ENCODE measurements around the gene RIMS1. TPM values are rescaled to one million over a fixed set of nuclear protein-coding genes. Genes with fewer than 3 reads are reported as not detected.

Gene RIMS1
- total RNA-seq, 5 donors from 2014 or later (not counting 1 experiment from before 2014, with no cell fraction given): not detected

GRCh38 chr6:72411872-72412708 lies 525.7 kb downstream of the RIMS1 start:
- Histone ChIP-seq H3K27me3 (replicated peaks in 1 of 2; ENCODE audit: control insufficient read depth in 2 of 2, extremely low read depth in 1 of 2, insufficient read depth in 2 of 2, low read length in 1 of 2) (peaks cover 0 to 8% of the 10 kb centered on the region in 2 experiments), H3K4me1 (ENCODE audit: control insufficient read depth in 1 of 2, extremely low read depth in 1 of 2, insufficient read depth in 2 of 2, low read length in 2 of 2) (no peaks in the 10 kb centered on the region), H3K36me3 (ENCODE audit: control insufficient read depth in 2 of 2, extremely low read depth in 1 of 2, insufficient read depth in 1 of 2, low read length in 1 of 2) (no peaks in the 10 kb centered on the region), H3K4me3 (ENCODE audit: control insufficient read depth in 1 of 2, extremely low read depth in 1 of 2, low read length in 1 of 2) (no peak overlapping the region), H3K9me3 (no peaks in the 10 kb centered on the region), H3K27ac (ENCODE audit: low read length) (no peak overlapping the region)
- H3K4me3 Mint-ChIP-seq: no peak overlapping the region
- ATAC-seq (replicated peaks in 1 of 4): peak; percentile 75 to 88 (median 78)
- no peaks in the 10 kb centered on the region for H3K9me3 Mint-ChIP-seq
- no peaks in the 10 kb centered on the region for H3K36me3 Mint-ChIP-seq
- ChIA-PET CTCF (interaction anchor here (0.6 to 5.7 kb wide), 32 partner anchors 8 to 1868 kb away, joined by 3 to 72 read pairs (median 3); no protein-coding TSS in a partner anchor), POLR2A (interaction anchor here in 1 of 2 donors (0.6 to 1.0 kb wide), 2 partner anchors 683 to 757 kb away, joined by 4 read pairs; no protein-coding TSS in a partner anchor)
- peaks cover 7 to 15% of the 10 kb centered on the region in 2 donors for H3K27me3 Mint-ChIP-seq
- no peak overlapping the region for H3K27ac Mint-ChIP-seq
- DNase-seq: peak; percentile 28 to 87 (median 65)
- 11% methylated on average over 6 of the region's 7 CpGs for WGBS (ENCODE audit: insufficient coverage)
- no peaks in the 10 kb centered on the region for H3K4me1 Mint-ChIP-seq

- DNase-seq: peak in 1 of 35 experiments; percentile 6
- Mint-ChIP-seq H3K27me3 (peaks cover 6 to 14% of the 10 kb centered on the region in 2 donors), H3K4me1 (no peaks in the 10 kb centered on the region), H3K36me3 (no peaks in the 10 kb centered on the region), H3K27ac (no peak overlapping the region), H3K9me3 (no peaks in the 10 kb centered on the region), H3K4me3 (no peak overlapping the region)
- H3K27me3 ChIP-seq (replicated peaks in 1 of 2; ENCODE audit: control insufficient read depth in 2 of 2, extremely low read depth in 1 of 2, insufficient read depth in 2 of 2, low read length in 1 of 2): peaks cover 0 to 8% of the 10 kb centered on the region in 2 experiments
- ATAC-seq (replicated peaks in 1 of 4): no peak
- CTCF ChIA-PET: interaction anchor here (0.7 to 5.7 kb wide), 15 partner anchors 8 to 914 kb away, joined by 3 to 72 read pairs (median 3); no protein-coding TSS in a partner anchor
- no peaks in the 10 kb centered on the region for H3K9me3 ChIP-seq
- no peaks in the 10 kb centered on the region for H3K36me3 ChIP-seq (ENCODE audit: control insufficient read depth in 2 of 2, extremely low read depth in 1 of 2, insufficient read depth in 1 of 2, low read length in 1 of 2)
- H3K4me3 ChIP-seq (ENCODE audit: control insufficient read depth in 1 of 2, extremely low read depth in 1 of 2, low read length in 1 of 2): no peak overlapping the region
- H3K27ac ChIP-seq (ENCODE audit: low read length): no peak overlapping the region
- H3K4me1 ChIP-seq (ENCODE audit: control insufficient read depth in 1 of 2, extremely low read depth in 1 of 2, insufficient read depth in 2 of 2, low read length in 2 of 2): no peaks in the 10 kb centered on the region
- 76% methylated on average over 7 of the region's 7 CpGs for WGBS (ENCODE audit: insufficient coverage)
- POLR2A ChIA-PET: interaction anchor here in 1 of 2 donors (1.0 kb wide), 1 partner anchor 756 kb away, joined by 4 read pairs; no protein-coding TSS in a partner anchor
These were observed 526.3 kb downstream of the RIMS1 start for GRCh38 chr6:72412709-72413044.

DNA sequence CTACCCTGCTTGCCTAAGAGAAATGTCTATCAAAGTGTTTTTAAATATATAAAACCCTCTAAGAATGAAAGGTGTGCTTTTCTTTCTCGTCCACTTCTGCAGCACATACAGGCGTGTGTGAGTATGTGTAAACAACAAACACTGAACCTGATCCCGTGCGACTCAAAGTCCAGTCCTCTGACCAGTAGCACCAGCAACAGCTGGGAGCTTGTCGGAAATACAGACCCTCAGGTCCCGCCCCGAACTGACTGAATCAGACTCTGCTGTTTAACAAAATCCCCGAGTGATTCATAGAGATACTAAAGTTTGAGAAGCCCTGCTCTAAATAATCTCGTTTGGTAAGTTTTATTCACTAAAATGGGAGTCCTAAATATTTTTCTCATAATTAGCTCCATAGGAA lies 527.5 kb downstream of the RIMS1 start:
- Mint-ChIP-seq H3K9me3 (no peaks in the 10 kb centered on the region), H3K27ac (no peak overlapping the region), H3K4me1 (no peaks in the 10 kb centered on the region), H3K4me3 (no peak overlapping the region), H3K27me3 (peaks cover 12 to 14% of the 10 kb centered on the region in 2 donors), H3K36me3 (no peaks in the 10 kb centered on the region)
- CTCF ChIA-PET: interaction anchor here in 1 of 2 donors (5.7 kb wide), 1 partner anchor 717 kb away, joined by 72 read pairs; no protein-coding TSS in a partner anchor
- H3K36me3 ChIP-seq (ENCODE audit: control insufficient read depth in 2 of 2, extremely low read depth in 1 of 2, insufficient read depth in 1 of 2, low read length in 1 of 2): no peaks in the 10 kb centered on the region
- no peak overlapping the region for H3K4me3 ChIP-seq (ENCODE audit: control insufficient read depth in 1 of 2, extremely low read depth in 1 of 2, low read length in 1 of 2)
- H3K27ac ChIP-seq (ENCODE audit: low read length): no peak overlapping the region
- WGBS (ENCODE audit: insufficient coverage): 95% methylated on average over 4 of the region's 9 CpGs
- POLR2A ChIA-PET: no interaction called here
- DNase-seq (no peak), ATAC-seq (replicated peaks in 1 of 4) (no peak)
- H3K9me3 ChIP-seq: no peaks in the 10 kb centered on the region
- H3K27me3 ChIP-seq (replicated peaks in 1 of 2; ENCODE audit: control insufficient read depth in 2 of 2, extremely low read depth in 1 of 2, insufficient read depth in 2 of 2, low read length in 1 of 2): peaks cover 0 to 9% of the 10 kb centered on the region in 2 experiments
- H3K4me1 ChIP-seq (ENCODE audit: control insufficient read depth in 1 of 2, extremely low read depth in 1 of 2, insufficient read depth in 2 of 2, low read length in 2 of 2): no peaks in the 10 kb centered on the region

- Histone ChIP-seq H3K4me3 (ENCODE audit: control insufficient read depth in 1 of 2, extremely low read depth in 1 of 2, low read length in 1 of 2) (no peak overlapping the region), H3K36me3 (ENCODE audit: control insufficient read depth in 2 of 2, extremely low read depth in 1 of 2, insufficient read depth in 1 of 2, low read length in 1 of 2) (no peaks in the 10 kb centered on the region), H3K27me3 (replicated peaks in 1 of 2; ENCODE audit: control insufficient read depth in 2 of 2, extremely low read depth in 1 of 2, insufficient read depth in 2 of 2, low read length in 1 of 2) (peaks cover 0 to 10% of the 10 kb centered on the region in 2 experiments), H3K4me1 (ENCODE audit: control insufficient read depth in 1 of 2, extremely low read depth in 1 of 2, insufficient read depth in 2 of 2, low read length in 2 of 2) (no peaks in the 10 kb centered on the region), H3K9me3 (no peaks in the 10 kb centered on the region), H3K27ac (ENCODE audit: low read length) (no peak overlapping the region)
- no peak for ATAC-seq (replicated peaks in 1 of 4)
- H3K4me3 Mint-ChIP-seq: no peak overlapping the region
- no peak overlapping the region for H3K27ac Mint-ChIP-seq
- ChIA-PET POLR2A (no interaction called here), CTCF (interaction anchor here (0.7 to 2.1 kb wide), 3 partner anchors 11 to 918 kb away, joined by 3 to 14 read pairs (median 3); no protein-coding TSS in a partner anchor)
- DNase-seq: no peak
- H3K4me1 Mint-ChIP-seq: no peaks in the 10 kb centered on the region
- no peaks in the 10 kb centered on the region for H3K36me3 Mint-ChIP-seq
- H3K9me3 Mint-ChIP-seq: no peaks in the 10 kb centered on the region
- H3K27me3 Mint-ChIP-seq: peaks cover 12 to 14% of the 10 kb centered on the region in 2 donors
- 47% methylated on average over 2 of the region's 4 CpGs for WGBS (ENCODE audit: insufficient coverage)
These were observed 528.3 kb downstream of the RIMS1 start for GRCh38 chr6:72414657-72415056.

GRCh38 chr6:72416744-72417465 lies 530.6 kb downstream of the RIMS1 start:
- WGBS (ENCODE audit: insufficient coverage): 90% methylated on average over 4 of the region's 6 CpGs
- H3K4me1 Mint-ChIP-seq: peaks cover 0 to 1% (median 0%) of the 10 kb centered on the region in 3 donors
- H3K27ac Mint-ChIP-seq: no peak overlapping the region
- Histone ChIP-seq H3K27me3 (replicated peaks in 1 of 2; ENCODE audit: control insufficient read depth in 2 of 2, extremely low read depth in 1 of 2, insufficient read depth in 2 of 2, low read length in 1 of 2) (peaks cover 0 to 10% of the 10 kb centered on the region in 2 experiments), H3K4me1 (ENCODE audit: control insufficient read depth in 1 of 2, extremely low read depth in 1 of 2, insufficient read depth in 2 of 2, low read length in 2 of 2) (no peaks in the 10 kb centered on the region), H3K4me3 (ENCODE audit: control insufficient read depth in 1 of 2, extremely low read depth in 1 of 2, low read length in 1 of 2) (no peak overlapping the region), H3K27ac (ENCODE audit: low read length) (no peak overlapping the region), H3K9me3 (no peaks in the 10 kb centered on the region), H3K36me3 (ENCODE audit: control insufficient read depth in 2 of 2, extremely low read depth in 1 of 2, insufficient read depth in 1 of 2, low read length in 1 of 2) (no peaks in the 10 kb centered on the region)
- H3K36me3 Mint-ChIP-seq: no peaks in the 10 kb centered on the region
- H3K27me3 Mint-ChIP-seq: peaks cover 12 to 16% of the 10 kb centered on the region in 2 donors
- ATAC-seq (replicated peaks in 1 of 4) (no peak), DNase-seq (no peak)
- POLR2A ChIA-PET: no interaction called here
- CTCF ChIA-PET: interaction anchor here (1.2 to 2.1 kb wide), 4 partner anchors 13 to 736 kb away, joined by 4 to 14 read pairs (median 6); no protein-coding TSS in a partner anchor
- no peaks in the 10 kb centered on the region for H3K9me3 Mint-ChIP-seq
- H3K4me3 Mint-ChIP-seq: no peak overlapping the region

- DNase-seq (no peak), ATAC-seq (replicated peaks in 1 of 4) (no peak)
- Histone ChIP-seq H3K27ac (ENCODE audit: low read length) (no peak overlapping the region), H3K9me3 (no peaks in the 10 kb centered on the region), H3K4me3 (ENCODE audit: control insufficient read depth in 1 of 2, extremely low read depth in 1 of 2, low read length in 1 of 2) (no peak overlapping the region), H3K36me3 (ENCODE audit: control insufficient read depth in 2 of 2, extremely low read depth in 1 of 2, insufficient read depth in 1 of 2, low read length in 1 of 2) (no peaks in the 10 kb centered on the region), H3K27me3 (replicated peaks in 1 of 2; ENCODE audit: control insufficient read depth in 2 of 2, extremely low read depth in 1 of 2, insufficient read depth in 2 of 2, low read length in 1 of 2) (peaks cover 0 to 8% of the 10 kb centered on the region in 2 experiments), H3K4me1 (ENCODE audit: control insufficient read depth in 1 of 2, extremely low read depth in 1 of 2, insufficient read depth in 2 of 2, low read length in 2 of 2) (no peaks in the 10 kb centered on the region)
- Mint-ChIP-seq H3K36me3 (no peaks in the 10 kb centered on the region), H3K4me3 (no peak overlapping the region), H3K4me1 (peaks cover 0 to 1% (median 0%) of the 10 kb centered on the region in 3 donors), H3K27me3 (peaks cover 9 to 13% of the 10 kb centered on the region in 2 donors), H3K27ac (no peak overlapping the region), H3K9me3 (no peaks in the 10 kb centered on the region)
- ChIA-PET POLR2A (no interaction called here), CTCF (interaction anchor here (0.7 to 1.4 kb wide), 3 partner anchors 9 to 715 kb away, joined by 3 to 4 read pairs (median 3); no protein-coding TSS in a partner anchor)
- WGBS (ENCODE audit: insufficient coverage): 77% methylated on average over 3 of the region's 3 CpGs
These were observed 531.4 kb downstream of the RIMS1 start for GRCh38 chr6:72417759-72418158.

Data from T-cell (primary cell).